ENCODE measurements around the gene POLE3. TPM values are rescaled to one million over a fixed set of nuclear protein-coding genes. Genes with fewer than 3 reads are reported as not detected.
"Not testable (repeated sequence)": the region's sequence is repeated elsewhere in the genome, so short reads cannot be mapped to it uniquely, and the experiment has no call there.

The POLE3 gene
- total RNA-seq, 1 donor from 2014 or later = 54.9 TPM

DNA sequence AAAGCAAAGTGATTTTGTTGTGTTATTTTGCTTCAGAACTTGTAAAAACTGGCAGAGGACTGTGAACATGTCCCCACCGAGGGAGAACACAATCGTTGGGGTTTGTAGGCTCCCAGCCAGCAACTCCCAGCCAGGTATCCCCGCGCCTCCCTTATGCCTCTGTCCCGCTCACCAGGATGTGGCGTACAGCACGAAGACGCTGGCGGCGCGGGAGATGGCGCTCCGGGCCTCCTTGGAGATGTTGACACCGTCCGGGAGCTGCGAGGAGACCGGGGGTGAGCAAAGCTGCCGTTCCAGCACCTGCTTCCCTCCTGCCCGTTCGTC lies 630 bp downstream of the POLE3 start:
- H3K4me3 Mint-ChIP-seq = peak overlapping the region; percentile 99
- H3K27ac Mint-ChIP-seq = peak overlapping the region; percentile 100
- no peaks in the 10 kb centered on the region for H3K9me3 Mint-ChIP-seq
- peaks cover 18% of the 10 kb centered on the region for H3K4me1 Mint-ChIP-seq (ENCODE audit: unreplicated experiment)
- H3K27me3 Mint-ChIP-seq = no peaks in the 10 kb centered on the region
- peaks cover 23% of the 10 kb centered on the region for H3K36me3 Mint-ChIP-seq
- peak; percentile 76 for DNase-seq (ENCODE audit: extremely low spot score, unreplicated experiment)
- no peak for TF ChIP-seq CTCF (conservative IDR thresholded peaks at IDR 0.05)

- no peak for TF ChIP-seq CTCF (conservative IDR thresholded peaks at IDR 0.05)
- H3K36me3 Mint-ChIP-seq = peaks cover 23% of the 10 kb centered on the region
- H3K4me3 Mint-ChIP-seq = peak overlapping the region; percentile 99
- no peaks in the 10 kb centered on the region for H3K27me3 Mint-ChIP-seq
- no peak for DNase-seq (ENCODE audit: extremely low spot score, unreplicated experiment)
- H3K27ac Mint-ChIP-seq = peak overlapping the region; percentile 100
- H3K9me3 Mint-ChIP-seq = no peaks in the 10 kb centered on the region
- peaks cover 18% of the 10 kb centered on the region for H3K4me1 Mint-ChIP-seq (ENCODE audit: unreplicated experiment)
These were observed 994 bp downstream of the POLE3 start for GRCh38 chr9:113409481-113409880.

- Mint-ChIP-seq H3K27ac (peak overlapping the region; percentile 77), H3K4me1 (ENCODE audit: unreplicated experiment) (peaks cover 18% of the 10 kb centered on the region), H3K36me3 (peaks cover 23% of the 10 kb centered on the region), H3K4me3 (peak overlapping the region; percentile 84)
- H3K27me3 Mint-ChIP-seq; H3K9me3 Mint-ChIP-seq; DNase-seq (ENCODE audit: extremely low spot score, unreplicated experiment): not testable (repeated sequence)
- TF ChIP-seq CTCF (conservative IDR thresholded peaks at IDR 0.05) = peak; percentile 81
These were observed 3.5 kb downstream of the POLE3 start for GRCh38 chr9:113406873-113407511.

GRCh38 chr9:113406353-113406752 lies 4.1 kb downstream of the POLE3 start:
- Mint-ChIP-seq H3K36me3 (peaks cover 23% of the 10 kb centered on the region), H3K4me1 (ENCODE audit: unreplicated experiment) (peaks cover 24% of the 10 kb centered on the region), H3K27ac (peak overlapping the region; percentile 68)
- not testable (repeated sequence) for H3K4me3 Mint-ChIP-seq; H3K9me3 Mint-ChIP-seq; DNase-seq (ENCODE audit: extremely low spot score, unreplicated experiment); H3K27me3 Mint-ChIP-seq

DNA sequence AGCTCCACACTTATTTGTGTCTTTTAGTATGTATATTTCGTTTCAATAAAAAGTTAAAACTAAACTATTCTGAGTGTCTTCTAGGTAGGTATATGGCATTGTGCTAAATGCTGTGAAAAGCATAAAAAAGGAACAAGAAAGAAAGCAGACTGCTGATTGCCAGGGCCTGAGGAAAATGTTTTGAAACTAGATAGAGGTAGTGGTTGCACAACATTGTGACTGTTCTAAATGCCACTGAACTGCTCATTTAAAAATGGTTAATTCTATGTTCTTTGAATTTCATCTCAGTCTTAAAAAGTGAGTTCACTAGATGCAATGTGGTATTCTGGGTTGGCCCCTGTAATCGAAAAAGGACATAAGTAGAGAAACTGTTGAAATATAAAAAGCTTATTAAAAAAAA lies 6.8 kb downstream of the POLE3 start:
- no peak overlapping the region for H3K4me3 Mint-ChIP-seq
- TF ChIP-seq CTCF (conservative IDR thresholded peaks at IDR 0.05) = no peak
- no peaks in the 10 kb centered on the region for H3K27me3 Mint-ChIP-seq
- no peaks in the 10 kb centered on the region for H3K9me3 Mint-ChIP-seq
- no peak overlapping the region for H3K27ac Mint-ChIP-seq
- H3K36me3 Mint-ChIP-seq = peaks cover 10% of the 10 kb centered on the region
- DNase-seq (ENCODE audit: extremely low spot score, unreplicated experiment) = no peak
- peaks cover 24% of the 10 kb centered on the region for H3K4me1 Mint-ChIP-seq (ENCODE audit: unreplicated experiment)

DNA sequence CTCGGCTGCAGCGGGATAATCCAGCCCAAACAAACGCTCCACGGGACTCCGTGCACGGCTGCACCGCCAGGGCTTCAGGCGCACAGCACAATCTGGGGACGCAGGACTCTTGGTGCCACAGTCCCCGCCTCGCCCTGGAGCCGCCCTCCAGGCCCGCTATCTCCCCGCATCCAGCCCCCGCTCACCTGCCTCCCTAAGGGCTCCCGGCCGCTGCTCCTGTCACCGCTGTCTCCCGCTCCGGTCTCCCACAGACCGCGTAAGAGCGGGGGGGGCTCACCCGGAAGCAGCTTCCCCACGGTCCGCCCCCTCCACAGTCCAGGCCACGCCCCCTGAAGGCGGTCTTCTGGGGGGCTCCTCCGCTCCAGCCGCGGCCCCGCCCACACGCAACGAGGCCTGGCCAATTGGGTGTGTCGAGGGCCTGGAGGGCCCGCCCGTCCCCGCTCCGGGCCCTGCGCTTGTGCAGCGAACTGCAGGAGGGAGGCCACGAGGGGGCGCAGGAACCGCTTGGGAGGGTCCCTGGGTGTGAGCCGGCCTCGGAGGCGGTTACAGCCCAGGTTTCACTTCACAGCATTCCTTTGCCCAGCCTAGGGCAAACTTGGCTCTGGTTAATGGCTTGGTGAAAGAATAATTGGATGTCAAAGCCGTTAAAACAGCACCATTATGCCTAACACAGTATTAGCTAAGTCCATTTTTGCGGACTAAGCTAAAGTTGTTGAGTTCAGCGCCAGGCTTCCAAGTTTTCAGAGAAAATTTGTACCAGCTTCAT lies 9.3 kb downstream of the POLE3 start, which contains the start of gene ALAD:
Gene ALAD, minus strand, starts transcription at position 258 of the 766 bp plus-strand sequence. CDS start 7,725 bp downstream, outside the sequence.
- Mint-ChIP-seq H3K4me3 (peak within 1 kb of the TSS; percentile 92), H3K27me3 (no peaks in the 10 kb centered on the region), H3K36me3 (no peaks in the 10 kb centered on the region), H3K4me1 (ENCODE audit: unreplicated experiment) (peaks cover 22% of the 10 kb centered on the region), H3K9me3 (no peaks in the 10 kb centered on the region), H3K27ac (peak within 1 kb of the TSS; percentile 92)
- peak; percentile 100 for DNase-seq (ENCODE audit: extremely low spot score, unreplicated experiment)
- TF ChIP-seq CTCF (conservative IDR thresholded peaks at IDR 0.05) = peak; percentile 99
